ENCODE data around the gene ASPSCR1. TPM values are rescaled to one million over a fixed set of nuclear protein-coding genes. Genes with fewer than 3 reads are reported as not detected.

ASPSCR1 gene
- total and polyA plus RNA-seq, 2 of the 13 experiments (the other 11 are each of a cell fraction or from before 2014, with no cell fraction given) = 274 to 314 TPM

DNA sequence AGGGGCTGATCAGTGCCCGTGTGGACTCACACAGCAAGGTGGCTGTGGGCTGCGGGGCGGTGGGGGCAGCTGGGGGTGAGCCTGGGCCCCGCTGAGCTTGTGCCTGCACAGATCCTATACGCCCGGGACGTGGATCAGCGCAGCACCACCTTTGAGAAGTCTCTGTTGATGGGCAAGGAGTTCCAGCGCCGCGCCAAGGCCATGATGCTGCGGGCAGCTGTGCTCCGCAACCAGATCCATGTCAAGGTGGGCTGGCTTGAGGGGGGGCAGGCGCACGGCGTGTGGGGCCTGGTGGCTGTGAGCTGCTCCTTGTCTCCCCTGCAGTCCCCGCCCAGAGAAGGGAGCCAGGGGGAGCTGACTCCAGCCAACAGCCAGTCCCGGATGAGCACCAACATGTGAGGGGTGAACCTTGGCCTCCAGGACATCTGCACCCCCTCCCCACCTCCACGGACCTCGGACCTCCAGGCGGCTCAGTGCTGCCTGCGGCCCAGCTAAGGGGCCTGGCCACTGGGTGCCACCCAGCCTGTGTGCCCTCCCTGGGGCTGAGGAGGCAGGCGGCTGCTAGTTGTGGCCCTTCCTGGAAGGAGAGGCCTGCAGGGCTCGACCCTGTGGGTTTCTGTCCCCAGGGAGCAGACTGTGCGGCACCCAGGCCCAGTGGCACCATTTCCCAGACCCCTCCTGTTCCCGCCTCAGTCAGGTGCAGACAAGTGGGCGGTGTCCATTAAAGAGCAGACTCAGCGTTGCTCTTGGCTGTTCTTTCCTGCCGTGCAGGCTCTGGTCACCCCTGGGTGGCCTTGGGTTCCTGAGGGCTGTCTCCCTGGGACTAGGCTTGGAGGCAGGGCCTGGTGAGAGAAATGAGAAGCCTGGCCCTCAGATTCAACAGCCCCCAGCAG is 79.5 kb downstream of the ASPSCR1 start:
- Histone ChIP-seq H2AFZ (ENCODE audit: low read length) (no peak overlapping the region), H3K4me1 (ENCODE audit: insufficient read depth, low read length) (peaks cover 46% of the 10 kb centered on the region), H3K27ac (ENCODE audit: extremely low read length, insufficient read depth, low read length) (peak overlapping the region; percentile 91), H3K27me3 (ENCODE audit: control insufficient read depth in 1 of 2, insufficient read depth in 2 of 2, low read length in 2 of 2) (no peaks in the 10 kb centered on the region; a peak in 1 of 5 replicates), H4K20me1 (ENCODE audit: insufficient read depth, low read length) (no peaks in the 10 kb centered on the region; the same call in 1 of the 2 replicates), H3K4me2 (ENCODE audit: low read depth, low read length) (peak overlapping the region; percentile 29), H3K9me3 (ENCODE audit: low read length) (no peaks in the 10 kb centered on the region), H3K36me3 (replicated peaks in 1 of 2; ENCODE audit: control insufficient read depth in 1 of 2, insufficient read depth in 2 of 2, low read length in 2 of 2) (peaks cover 42 to 61% of the 10 kb centered on the region in 2 experiments), H3K4me3 (replicated peaks in 1 of 3; ENCODE audit: insufficient read depth in 1 of 3, low read depth in 2 of 3, low read length in 3 of 3) (peak overlapping the region in 1 of 3 experiments; percentile 11; a peak in 1 of 6 replicates), H3K79me2 (ENCODE audit: insufficient read depth, low read length) (peaks cover 18% of the 10 kb centered on the region), H3K9ac (ENCODE audit: insufficient read depth, low read depth, low read length) (peak overlapping the region; percentile 59)
- BruUV-seq (replicated peaks) = no TSS peak
- CTCF ChIA-PET (ENCODE audit: low intra/inter-chr PET ratio, low total read pairs) = no interaction called here
- DNase-seq (ENCODE audit: low spot score) (peak; percentile 79), FAIRE-seq (peak; percentile 83), ATAC-seq (peak; percentile 80)
- WGBS (ENCODE audit: low lambda C conversion rate) = 56% methylated on average over 18 of the region's 29 CpGs
- in situ Hi-C loops (cut with HindIII; ENCODE audit: extremely low pct_ligation_motif_present, low pct_unique_long_range_greater_than_20kb) = no loop called here
- POLR2A ChIA-PET = interaction anchor here (0.7 to 3.1 kb wide), 15 partner anchors 8 to 260 kb away, joined by 3 to 28 read pairs (median 5); partner anchors contain the start of genes CD7, CENPX, DCXR and DUS1L
- intact Hi-C loops (cut with micrococcal nuclease; ENCODE audit: unreplicated experiment) = no loop called here
- TF ChIP-seq, protein P1, sequence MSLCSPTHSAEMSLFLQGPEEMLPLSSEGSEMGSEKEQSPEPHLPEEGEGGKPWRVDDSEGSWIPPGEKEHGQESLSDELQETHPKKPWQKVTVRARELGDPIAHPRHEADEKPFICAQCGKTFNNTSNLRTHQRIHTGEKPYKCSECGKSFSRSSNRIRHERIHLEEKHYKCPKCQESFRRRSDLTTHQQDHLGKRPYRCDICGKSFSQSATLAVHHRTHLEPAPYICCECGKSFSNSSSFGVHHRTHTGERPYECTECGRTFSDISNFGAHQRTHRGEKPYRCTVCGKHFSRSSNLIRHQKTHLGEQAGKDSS (CRISPR knock-in tag; IDR thresholded peaks at IDR 0.05; ENCODE audit: borderline replicate concordance, low read depth) = peak; percentile 85; the same call in 1 of the 2 replicates
- TF ChIP-seq, protein P2, sequence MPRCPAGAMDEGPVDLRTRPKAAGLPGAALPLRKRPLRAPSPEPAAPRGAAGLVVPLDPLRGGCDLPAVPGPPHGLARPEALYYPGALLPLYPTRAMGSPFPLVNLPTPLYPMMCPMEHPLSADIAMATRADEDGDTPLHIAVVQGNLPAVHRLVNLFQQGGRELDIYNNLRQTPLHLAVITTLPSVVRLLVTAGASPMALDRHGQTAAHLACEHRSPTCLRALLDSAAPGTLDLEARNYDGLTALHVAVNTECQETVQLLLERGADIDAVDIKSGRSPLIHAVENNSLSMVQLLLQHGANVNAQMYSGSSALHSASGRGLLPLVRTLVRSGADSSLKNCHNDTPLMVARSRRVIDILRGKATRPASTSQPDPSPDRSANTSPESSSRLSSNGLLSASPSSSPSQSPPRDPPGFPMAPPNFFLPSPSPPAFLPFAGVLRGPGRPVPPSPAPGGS (CRISPR knock-in tag; IDR thresholded peaks at IDR 0.05) = peak; percentile 78; the same call in 1 of the 2 replicates
- TF ChIP-seq ZNF569 (CRISPR knock-in tag; IDR thresholded peaks at IDR 0.05; ENCODE audit: borderline replicate concordance) (0 out of 2 replicates have a peak, but pooled peaks have one; percentile 57), ZNF225 (CRISPR knock-in tag; IDR thresholded peaks at IDR 0.05) (peak; percentile 17; the same call in 1 of the 2 replicates), CEBPG (CRISPR knock-in tag; IDR thresholded peaks at IDR 0.05) (0 out of 2 replicates have a peak, but pooled peaks have one; percentile 11), ASH2L (IDR thresholded peaks at IDR 0.05; ENCODE audit: insufficient read length, low read depth, low read length) (peak; percentile 59), PHF21A (CRISPR knock-in tag; IDR thresholded peaks at IDR 0.05) (peak; percentile 97), ZNF75D (CRISPR knock-in tag; IDR thresholded peaks at IDR 0.05; ENCODE audit: borderline replicate concordance) (no peak), EHMT2 (IDR thresholded peaks at IDR 0.05; ENCODE audit: borderline replicate concordance, low read depth, low read length) (no peak), GATAD1 (CRISPR knock-in tag; IDR thresholded peaks at IDR 0.05) (peak; percentile 67), FOSL1 (CRISPR knock-in tag; IDR thresholded peaks at IDR 0.05; ENCODE audit: borderline replicate concordance) (no peak), ARHGAP35 (CRISPR knock-in tag; IDR thresholded peaks at IDR 0.05; ENCODE audit: borderline replicate concordance) (peak; percentile 55; the same call in 1 of the 2 replicates), FIP1L1 (IDR thresholded peaks at IDR 0.05; ENCODE audit: borderline replicate concordance, insufficient read depth, low read depth, low read length) (no peak), POLR2G (IDR thresholded peaks at IDR 0.05; ENCODE audit: low read depth, low read length) (peak; percentile 52; the same call in 1 of the 2 replicates), HNF4G (IDR thresholded peaks at IDR 0.05; ENCODE audit: borderline replicate concordance, low read depth, low read length) (peak; percentile 95), HNF4G (CRISPR knock-in tag; IDR thresholded peaks at IDR 0.05; ENCODE audit: borderline replicate concordance, low read depth) (peak; percentile 96)
- TF ChIP-seq, protein P3, sequence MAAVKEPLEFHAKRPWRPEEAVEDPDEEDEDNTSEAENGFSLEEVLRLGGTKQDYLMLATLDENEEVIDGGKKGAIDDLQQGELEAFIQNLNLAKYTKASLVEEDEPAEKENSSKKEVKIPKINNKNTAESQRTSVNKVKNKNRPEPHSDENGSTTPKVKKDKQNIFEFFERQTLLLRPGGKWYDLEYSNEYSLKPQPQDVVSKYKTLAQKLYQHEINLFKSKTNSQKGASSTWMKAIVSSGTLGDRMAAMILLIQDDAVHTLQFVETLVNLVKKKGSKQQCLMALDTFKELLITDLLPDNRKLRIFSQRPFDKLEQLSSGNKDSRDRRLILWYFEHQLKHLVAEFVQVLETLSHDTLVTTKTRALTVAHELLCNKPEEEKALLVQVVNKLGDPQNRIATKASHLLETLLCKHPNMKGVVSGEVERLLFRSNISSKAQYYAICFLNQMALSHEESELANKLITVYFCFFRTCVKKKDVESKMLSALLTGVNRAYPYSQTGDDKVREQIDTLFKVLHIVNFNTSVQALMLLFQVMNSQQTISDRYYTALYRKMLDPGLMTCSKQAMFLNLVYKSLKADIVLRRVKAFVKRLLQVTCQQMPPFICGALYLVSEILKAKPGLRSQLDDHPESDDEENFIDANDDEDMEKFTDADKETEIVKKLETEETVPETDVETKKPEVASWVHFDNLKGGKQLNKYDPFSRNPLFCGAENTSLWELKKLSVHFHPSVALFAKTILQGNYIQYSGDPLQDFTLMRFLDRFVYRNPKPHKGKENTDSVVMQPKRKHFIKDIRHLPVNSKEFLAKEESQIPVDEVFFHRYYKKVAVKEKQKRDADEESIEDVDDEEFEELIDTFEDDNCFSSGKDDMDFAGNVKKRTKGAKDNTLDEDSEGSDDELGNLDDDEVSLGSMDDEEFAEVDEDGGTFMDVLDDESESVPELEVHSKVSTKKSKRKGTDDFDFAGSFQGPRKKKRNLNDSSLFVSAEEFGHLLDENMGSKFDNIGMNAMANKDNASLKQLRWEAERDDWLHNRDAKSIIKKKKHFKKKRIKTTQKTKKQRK (IDR thresholded peaks at IDR 0.05; ENCODE audit: low read length) = no peak
